NCI-H2196 (cell line): ENCODE measurements around the gene GAS6.

Experiments used
- DNase-seq: peaks from one replicate; lab custom pipeline; 2025; ENCODE audit not compliant: unreplicated experiment; lab: John Stamatoyannopoulos, UW

The GAS6 gene

DNA sequence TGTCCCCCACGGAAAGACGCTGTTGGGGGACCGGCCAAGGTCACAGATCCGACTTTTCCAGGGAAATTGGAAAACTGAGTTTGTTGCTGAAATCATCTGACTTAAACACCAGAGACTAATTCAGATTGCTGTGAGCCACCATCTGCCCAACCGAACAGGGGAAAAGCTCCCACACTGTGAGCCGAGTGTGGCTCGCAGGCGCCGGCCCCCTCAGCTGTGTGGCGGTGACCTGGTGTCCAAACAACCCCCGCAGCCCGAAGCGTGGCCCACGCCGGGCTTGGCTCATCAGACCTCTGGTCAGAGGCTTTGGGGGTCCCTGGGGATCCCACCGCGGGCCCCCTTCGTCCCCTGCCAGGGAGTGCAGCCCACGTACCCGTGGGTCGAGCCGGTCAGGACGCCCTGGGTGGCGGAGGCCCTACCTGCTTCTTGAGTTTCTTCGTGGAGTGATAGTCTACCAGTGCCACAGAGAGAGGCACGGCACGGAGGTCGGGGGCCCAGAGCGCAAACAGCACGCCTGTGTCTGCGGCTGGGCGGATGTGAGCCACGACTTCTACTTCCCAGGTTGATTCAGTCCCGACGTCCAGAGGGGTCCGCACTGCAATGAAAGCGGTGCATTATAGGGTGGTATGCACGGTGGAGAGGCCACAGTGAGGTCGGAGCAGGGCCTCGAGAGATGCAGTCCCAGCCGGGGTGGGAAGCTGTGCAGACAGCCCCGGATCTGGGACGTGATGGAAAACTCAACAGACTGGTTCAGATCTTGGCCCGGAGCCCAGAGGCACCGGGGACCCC is 40.7 kb downstream of the GAS6 start:
- DNase-seq: no peak

DNA sequence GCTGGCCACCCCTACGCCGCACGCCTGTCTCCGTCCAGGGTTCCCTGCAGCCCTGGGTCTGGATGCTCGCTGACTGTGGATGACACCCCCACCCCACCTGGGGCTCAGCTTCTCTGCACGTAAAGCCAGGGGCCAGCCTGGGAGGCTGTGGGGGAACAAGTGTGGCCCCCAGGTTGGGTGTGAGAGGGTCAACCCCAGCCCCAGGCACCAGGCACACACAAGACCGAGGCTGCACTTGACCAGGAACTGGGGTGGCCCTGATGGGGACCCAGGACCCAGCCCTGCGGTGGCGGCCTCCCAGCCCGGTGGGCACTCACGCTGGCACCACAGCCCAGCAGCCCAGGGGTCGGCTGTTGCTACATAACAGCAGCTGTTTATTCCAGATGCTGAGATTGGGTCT is 41.6 kb downstream of the GAS6 start:
- no peak for DNase-seq

DNA sequence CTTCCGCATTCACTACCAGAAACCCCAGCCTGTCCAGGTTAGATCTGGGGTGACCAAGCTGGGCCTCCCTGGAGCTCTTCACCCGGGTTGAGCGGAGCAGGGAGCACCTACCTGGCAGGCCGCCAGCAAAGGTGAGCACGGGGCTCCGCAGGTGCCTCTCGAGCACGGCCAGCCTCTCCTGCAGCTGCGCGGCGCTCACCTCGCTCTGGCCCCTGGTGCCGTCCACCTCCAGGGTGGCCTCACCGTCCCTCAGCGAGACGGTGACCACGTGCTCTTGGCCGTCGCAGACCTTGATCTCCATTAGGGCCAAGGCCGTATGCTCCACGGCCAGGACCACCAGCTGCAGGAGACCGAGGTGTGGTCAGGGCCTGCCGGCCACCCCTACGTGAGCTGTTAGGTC is 42.0 kb downstream of the GAS6 start:
- DNase-seq: no peak

DNA sequence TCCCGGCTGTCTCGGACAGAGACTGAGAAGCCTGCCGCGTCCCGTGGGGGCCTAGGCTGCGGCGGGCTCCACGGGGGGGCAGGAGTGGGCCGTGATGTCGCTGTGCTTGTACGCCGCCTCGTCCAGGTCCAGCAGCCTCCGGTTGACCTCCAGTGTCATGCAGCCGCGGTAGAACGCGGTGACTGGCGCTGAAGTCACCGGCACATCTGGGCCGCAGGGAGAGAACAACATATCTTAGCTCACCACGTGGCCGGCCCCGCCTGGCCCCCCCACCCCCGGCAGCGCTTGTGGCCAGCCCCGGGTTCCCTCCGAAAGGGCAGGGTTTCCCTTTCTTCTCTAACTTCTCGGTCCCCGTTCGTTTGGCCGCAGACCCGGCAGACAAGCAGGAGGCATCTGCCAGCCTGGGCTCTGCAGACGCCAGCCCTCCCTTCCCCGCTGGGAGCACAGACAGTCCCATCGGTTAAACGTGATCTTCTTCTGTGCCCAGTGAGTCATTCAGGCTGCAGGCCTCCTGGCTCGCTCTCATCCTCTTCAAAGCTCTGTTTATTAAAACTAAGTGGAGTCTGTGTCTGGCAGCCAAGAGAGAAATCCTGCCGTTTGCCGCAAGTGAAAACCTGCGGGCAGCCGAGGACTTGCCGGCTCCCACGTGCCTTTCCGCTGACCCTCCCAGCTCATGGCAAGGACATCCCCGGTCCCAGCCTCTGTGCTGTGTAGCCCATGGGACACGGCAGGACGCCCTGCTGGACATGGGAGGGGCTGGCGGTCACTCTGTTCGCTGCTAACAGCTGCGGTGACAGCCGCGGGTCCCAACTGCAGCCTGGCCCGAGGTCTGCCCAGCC is 42.8 kb downstream of the GAS6 start:
- DNase-seq: peak; percentile 77

DNA sequence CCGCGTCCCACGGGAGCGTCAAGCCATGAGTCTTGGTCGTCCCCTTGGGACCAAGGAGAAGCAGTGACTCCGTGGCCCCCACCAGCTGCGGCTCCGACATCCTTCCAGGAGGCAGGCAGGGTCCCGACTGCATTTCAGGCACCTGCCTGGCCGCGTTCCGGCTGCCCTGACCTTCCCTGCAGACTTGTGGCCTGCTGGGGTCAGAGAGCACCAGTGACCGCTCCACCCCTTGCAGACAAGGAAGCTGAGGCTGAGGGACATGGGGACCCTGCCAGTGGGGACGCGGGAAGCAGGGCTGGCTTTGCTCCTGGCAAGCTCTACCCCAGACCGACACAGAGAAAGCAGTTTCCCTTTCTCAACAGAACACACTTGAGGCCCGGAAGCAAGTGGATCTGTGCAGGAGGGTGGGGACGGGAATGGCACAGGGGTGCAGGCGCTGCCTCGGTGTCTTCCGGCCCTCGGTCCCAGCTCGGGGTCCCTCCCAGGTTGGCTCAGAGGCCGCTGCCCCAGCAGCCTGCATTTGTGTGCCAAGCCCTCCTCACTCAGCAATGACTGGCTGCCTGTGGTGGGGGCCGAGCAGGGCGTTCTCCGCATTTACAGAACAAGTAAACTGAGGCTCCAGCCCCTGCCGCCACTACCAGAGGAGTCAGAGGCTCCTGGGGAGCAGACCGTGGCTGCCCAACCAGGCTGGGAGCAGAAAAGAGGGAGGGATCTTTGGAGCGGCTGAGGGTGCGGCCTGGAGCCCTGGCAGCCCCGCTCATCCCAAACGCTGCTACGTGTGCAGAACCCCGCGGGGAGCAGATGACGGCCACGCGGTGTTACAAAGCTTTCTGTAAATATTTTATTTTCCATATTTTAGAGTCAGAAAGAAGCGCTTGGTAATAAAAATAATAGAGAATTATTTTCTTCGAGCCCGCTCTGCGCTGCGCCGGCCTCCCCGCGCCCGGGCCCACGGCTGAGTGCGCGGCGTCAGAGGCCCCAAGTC is 43.9 kb downstream of the GAS6 start:
- DNase-seq: no peak

DNA sequence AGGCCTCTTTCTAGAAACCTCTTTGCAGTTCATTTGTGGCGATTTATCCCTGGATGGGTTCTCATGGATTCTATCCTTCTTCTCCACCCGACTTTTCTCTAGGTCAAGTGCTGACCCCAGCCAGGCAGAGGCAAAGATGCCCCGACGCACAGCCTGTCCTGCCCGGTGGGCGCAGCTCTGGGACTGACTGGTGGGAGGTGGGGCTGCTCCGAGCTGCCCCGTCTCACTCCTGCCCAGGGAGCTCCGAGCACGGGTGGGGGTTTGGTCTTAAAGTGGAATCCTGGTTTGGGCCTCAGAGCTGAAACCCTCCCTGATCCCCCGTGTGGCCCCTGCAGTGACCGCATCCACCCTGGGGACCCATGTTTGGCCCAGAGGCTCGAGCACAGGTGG is 44.5 kb downstream of the GAS6 start:
- no peak for DNase-seq

DNA sequence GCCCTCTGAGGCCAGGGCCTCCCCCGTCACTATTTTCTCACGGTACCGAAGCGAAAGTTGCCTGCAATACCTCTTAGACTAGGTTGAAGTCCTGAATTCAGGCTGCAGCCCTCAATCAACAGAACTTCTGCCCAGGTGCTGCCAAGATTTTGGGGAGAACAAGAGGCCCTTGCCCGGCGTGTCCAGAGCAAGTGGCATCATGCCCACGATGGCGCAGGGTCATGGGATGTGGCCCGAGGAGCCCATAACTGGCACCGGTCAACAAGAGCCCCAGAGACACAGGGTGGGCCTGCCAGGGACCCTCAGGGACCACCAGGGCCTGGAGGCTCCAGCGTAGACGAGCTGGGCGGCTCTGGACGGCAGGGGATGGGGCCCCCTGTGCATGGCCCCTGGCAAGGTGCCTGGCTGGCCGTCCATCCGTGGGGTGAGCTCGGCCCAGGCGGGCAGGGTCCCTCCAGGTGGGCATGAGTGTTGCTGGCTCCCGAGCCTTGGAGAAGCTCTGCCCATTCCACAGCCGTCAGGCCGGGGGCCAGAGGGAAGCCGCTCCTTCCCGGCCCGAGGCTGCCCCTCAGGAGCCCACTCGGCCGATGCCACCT is 45.1 kb downstream of the GAS6 start:
- DNase-seq: no peak

DNA sequence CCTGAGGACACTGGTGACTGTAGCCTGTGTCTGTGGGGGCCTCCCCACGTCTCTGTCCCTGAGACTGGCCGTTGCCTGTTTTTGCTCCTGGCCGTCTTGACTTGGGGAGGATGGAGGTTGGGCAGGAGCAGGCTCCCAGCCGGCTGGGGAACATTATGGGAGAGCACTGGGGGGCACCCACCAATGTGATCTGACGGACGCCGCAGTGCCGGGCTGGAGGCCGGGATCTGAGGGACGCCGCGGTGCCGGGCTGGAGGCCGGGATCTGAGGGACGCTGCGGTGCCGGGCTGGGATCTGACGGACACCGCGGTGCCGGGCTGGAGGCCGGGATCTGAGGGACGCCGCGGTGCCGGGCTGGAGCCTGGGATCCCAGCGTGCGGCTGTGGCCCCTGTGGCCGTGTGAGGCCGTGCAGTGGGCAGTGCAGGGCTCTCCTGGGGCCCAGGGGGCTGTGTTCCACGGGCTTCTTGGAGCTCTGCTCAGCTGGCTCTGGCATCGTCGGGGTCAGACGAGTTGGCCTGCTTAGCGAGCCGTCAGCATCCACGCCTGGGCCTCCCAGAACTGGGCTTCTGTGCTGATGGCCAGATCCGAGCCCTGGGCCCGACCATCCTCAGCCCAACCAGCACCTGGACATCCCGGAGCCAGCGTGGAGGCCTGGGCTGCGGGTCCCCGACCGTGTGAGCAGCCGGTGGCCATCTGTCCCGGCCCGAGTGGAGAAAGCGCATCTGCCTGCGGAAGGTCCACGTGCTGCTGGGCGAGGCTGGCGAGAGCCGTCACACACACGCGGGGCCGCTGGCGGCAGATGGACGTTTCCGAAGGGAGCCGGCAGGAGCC is 45.8 kb downstream of the GAS6 start:
- no peak for DNase-seq

DNA sequence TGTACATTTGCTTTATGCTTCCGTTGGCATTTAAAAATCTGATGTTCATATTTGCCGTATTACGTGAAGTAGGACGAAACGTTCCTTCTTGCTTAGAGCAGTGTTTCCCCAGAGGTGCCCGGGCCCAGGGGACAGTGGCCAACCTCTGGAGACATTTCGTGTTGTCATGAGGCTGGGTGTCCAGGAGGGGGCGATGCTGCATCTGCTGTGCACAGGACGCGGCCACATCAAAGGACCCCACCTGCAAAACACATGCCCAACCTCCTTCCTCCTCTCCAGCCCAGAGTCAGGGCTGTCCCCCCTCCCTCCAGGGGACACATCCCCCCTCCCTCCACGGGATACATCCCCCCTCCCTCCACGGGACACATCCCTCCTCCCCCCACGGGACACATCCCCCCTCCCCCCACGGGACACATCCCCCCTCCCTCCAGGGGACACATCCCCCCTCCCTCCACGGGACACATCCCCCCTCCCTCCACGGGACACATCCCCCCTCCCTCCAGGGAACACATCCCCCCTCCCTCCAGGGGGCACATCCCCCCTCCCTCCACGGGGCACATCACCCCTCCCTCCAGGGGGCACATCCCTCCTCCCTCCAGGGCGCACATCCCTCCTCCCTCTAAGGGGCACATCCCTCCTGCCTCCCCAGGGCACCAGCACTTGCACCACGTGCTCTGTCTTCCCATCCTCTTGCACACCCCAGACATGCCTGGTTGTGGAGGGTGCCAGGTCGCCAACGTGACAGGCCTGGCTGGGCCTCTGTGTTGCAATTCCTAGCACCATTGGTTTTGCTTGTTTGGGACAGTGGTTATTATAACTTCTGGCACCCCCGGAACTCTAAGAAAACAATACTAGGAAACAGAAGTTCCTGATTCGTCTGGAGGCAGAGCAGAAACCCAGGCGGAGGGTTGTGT is 46.7 kb downstream of the GAS6 start:
- DNase-seq: peak; percentile 73

DNA sequence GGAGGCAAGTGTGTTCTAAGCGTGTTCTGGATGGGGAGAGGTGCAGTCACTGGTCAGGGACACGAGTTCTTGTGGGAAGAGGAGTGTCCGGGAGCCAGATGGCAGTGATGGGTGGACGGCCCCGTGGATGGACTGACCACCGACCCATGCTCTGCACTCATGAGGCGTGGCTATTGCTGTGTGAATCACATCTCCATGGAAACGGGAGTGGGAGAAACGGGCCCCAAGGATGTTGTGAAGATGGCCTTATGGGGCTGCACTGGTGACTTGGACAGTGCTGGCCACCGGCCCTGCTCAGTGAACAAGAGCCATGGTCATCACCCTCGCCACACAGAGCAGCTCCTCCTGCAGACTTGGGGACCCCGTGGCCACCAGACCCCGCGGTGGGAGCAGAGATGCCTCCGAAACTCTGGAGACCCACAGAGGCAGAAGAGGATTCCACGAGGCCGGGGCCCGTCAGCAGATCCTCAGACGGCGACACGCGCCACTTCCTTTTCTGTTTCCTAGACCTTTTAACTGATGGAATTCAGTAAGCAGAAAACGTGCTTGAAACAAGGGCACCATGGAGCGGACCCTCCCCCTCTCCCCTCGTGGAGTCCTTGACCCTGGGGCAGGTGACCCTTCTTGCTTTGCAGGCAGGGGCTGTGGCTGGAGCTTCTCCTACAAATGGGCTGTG is 47.5 kb downstream of the GAS6 start:
- DNase-seq: no peak

DNA sequence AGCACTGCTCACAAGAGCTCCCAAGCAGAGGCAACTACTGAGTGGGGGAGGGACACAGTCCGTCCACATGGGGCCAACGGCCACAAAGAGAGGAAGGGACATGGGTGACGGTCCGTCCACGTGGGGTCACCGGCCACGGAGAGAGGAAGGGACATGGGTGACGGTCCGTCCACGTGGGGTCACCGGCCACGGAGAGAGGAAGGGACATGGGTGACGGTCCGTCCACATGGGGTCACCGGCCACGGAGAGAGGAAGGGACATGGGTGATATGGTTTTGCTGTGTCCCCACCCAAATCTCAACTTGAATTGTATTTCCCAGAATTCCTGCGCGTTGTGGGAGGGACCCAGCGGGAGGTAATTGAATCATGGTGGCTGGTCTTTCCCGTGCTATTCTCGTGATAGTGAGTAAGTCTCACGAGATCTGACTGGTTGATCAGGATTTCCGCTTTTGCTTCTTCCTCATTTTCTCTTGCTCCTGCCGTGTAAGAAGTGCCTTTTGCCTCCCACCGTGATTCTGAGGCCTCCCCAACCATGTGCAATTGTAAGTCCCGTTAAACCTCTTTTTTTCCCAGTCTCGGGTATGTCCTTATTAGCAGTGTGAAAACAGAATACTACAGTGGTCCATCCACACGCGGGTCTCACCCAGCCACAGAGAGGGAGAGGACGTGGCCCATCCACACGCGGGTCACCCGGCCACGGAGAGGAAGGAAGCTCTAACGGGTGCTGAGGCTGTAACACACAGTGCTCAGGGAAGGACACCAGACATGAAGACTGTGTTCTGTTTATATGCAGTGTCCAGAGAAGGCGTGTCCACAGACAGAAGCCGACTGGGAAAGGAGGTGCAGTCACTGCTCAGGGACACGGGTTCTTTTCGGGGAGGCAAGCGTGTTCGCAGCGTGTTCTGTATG is 48.5 kb downstream of the GAS6 start:
- no peak for DNase-seq

DNA sequence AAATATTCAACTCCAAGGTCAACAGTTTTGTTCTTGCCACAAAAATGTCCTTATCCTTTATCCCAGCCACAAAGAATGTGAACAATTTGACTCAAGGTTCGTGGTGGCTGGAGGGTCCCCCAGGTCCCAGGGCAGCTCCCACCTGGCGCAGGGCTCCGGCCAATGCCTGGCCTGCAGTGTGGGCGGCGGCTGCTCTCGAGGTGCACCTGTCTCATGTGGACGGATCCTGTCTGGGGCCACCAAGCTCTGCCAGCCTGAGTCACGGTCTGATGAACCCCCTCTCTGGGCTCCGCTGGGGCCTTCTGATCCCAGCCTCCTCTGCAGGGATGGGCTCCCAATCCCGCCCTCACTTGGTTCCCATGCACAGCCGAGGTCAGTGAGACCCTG is 49.4 kb downstream of the GAS6 start:
- DNase-seq: no peak

DNA sequence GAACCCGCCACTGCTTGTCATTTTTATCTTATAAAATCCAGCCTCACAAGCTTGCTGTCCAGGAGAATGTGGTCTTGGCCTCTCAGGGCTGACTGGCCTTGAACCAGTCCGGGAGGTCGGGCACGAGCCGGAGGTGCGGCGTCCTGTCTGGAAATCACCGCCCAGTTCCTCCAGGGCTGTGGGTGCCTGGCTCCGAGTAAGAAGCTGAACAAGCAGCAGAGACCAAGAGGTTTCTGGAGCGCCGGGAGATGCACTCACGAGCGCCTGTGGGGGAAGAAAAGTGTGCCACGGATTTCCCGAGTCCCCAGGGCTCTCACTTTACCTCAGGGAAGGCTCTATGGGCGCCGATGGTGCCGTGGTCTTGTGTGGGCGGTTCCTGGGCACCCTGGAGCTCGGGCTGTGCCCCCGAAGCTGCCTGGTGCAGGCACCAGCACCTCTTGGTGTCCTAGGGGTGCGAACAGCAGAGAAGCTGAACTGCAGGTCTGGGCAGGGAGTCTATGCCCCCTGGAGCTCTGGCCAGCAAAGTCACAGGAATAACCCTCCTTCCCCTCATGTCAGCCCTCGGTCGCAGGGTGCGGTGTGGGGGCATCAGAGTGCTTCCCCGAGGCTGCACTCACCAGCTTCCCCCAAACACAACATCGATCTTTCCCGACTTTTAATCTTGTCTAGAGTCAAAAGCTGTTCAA is 50.0 kb downstream of the GAS6 start:
- DNase-seq: no peak

DNA sequence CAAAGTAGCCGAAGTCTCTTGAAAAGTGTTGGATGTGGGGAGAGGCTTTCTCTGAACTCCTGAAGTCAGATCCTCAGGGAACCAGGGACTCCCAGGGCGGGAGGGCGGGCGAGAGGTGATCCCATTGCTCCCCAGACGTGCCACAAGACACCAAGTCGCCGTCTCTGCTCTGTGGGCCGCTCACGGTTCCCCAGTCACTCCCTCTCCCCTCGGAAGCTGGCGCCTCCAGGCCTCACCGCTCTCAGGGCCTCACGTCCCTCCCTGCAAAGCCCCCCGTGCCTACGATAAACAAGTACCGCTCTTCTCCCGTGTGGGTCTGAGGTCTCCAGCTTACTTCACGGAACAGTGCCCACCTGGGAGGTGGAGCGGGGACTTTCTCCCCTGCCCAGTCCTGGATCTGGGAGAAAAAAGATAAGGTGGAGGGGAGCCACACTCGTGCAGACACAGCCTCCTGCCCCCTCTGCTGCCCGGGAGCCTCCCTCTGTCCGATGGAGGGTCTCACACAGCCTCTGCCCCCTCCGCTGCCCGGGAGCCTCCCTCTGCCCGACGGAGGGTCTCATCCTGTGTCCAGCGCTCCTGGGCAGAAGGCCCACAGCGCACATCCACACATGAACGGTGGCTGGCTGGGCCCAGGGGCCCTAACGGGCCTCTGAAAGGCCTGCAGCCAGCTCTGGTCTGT is 50.7 kb downstream of the GAS6 start:
- DNase-seq: no peak

DNA sequence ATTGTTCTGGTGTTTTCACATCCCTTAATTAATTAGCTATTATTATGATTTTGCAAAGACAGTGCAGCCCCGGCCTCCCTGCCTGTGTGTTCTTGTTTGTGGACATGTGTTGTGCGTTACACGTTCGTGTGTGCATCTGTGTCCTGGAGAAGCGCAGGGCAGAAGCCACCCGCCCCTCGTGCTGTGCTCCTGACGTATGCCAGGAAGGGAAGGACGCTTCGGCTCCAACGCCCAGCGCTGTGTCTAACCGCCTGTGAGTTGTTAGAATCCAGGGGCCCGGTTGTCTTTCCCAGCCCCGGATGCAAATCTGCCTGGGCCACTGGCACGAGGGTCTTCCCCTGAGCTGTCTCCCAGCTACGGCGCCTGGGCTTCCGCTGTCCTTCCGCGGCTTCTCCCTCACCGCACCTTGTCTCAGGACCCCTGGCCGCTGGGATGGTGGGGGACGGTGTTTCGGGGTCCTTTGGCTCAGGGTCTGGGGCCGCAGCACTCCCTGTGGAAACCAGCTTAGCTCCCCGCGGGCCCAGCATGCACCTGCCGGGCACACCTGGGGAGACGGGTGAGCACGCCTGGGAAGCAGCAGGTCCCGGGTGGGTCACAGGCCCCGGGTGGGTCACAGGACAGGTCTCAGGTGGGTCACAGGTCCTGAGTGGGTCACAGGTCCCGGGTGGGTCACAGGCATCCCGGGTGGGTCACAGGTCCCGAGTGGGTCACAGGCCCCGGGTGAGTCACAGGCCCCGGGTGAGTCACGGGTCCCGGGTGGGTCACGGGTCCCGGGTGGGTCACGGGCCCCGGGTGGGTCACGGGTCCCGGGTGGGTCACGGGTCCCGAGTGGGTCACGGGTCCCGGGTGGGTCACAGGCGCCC is 51.5 kb downstream of the GAS6 start:
- DNase-seq: no peak
